Thyroid gland (tissue), 4 donors: Measurements from ENCODE around the gene VWC2.

Source experiments
- POLR2A ChIP-seq, 2 donors: fragments of 450-650 bp; IDR thresholded peaks; one replicate each; pipeline ENCODE4 v1.6.1; 2017; ENCODE audit warnings: antibody characterized with exemption in 2 of 2, mild to moderate bottlenecking in 2 of 2, moderate library complexity in 1 of 2
- TF ChIP-seq, protein P1 (sequence below), 6 experiments: fragments of 200-600 bp in 3 of 6; fragments of 450-650 bp in 3 of 6; sonication (generic) in 3 of 6; IDR thresholded peaks; one replicate each; pipeline ENCODE4 v1.5.1; 2016 to 2019; ENCODE audit warnings: antibody characterized with exemption in 6 of 6, mild to moderate bottlenecking in 2 of 6, inconsistent platforms in 1 of 6, moderate library complexity in 1 of 6

DNA sequence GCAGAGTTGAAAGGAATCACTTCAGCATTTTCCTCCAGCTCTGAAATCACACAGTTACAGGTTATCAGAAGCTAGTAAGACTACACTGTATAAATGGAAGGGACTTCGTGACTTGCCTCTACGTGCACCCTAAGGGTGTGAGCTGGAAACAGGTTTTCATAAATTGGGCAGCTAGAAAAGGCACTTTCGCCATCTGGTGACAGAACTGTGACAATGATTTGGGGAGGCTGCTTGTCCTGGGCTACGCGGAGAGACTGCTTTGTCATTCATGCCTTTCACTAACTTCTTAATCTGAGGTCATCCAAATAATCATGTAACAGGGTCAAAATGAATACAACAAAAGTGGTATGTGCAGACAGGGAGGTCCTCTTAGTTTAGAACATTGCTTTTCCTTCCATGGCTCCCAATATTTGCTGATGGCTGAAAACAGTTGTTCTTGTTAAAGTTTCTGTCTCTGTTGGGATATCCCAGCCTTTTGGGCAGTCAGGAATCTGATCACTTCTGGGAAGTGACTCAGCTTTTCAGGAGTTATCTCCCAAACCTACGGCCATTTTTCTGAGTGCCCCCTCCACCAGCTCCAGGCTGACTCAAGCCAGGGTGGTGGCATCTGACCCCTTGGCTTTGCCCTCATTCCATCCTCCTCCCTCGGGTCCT lies 17.8 kb downstream of the VWC2 start:
- TF ChIP-seq, protein P1, sequence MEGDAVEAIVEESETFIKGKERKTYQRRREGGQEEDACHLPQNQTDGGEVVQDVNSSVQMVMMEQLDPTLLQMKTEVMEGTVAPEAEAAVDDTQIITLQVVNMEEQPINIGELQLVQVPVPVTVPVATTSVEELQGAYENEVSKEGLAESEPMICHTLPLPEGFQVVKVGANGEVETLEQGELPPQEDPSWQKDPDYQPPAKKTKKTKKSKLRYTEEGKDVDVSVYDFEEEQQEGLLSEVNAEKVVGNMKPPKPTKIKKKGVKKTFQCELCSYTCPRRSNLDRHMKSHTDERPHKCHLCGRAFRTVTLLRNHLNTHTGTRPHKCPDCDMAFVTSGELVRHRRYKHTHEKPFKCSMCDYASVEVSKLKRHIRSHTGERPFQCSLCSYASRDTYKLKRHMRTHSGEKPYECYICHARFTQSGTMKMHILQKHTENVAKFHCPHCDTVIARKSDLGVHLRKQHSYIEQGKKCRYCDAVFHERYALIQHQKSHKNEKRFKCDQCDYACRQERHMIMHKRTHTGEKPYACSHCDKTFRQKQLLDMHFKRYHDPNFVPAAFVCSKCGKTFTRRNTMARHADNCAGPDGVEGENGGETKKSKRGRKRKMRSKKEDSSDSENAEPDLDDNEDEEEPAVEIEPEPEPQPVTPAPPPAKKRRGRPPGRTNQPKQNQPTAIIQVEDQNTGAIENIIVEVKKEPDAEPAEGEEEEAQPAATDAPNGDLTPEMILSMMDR (IDR thresholded peaks at IDR 0.05), result peak in 4 of 6 experiments; percentile 5 to 63 (median 50)
- TF ChIP-seq POLR2A (IDR thresholded peaks at IDR 0.05), result no peak
